T-helper 1 cell treated with Interleukin-12 subunit alpha and Interleukin-12 subunit beta and Interleukin-4 antibody, amounts not matched to agents 30 ng/mL and 1 ng/mL, for 36 hours (primary cell): ENCODE measurements around the gene HOXD12. TPM values are rescaled to one million over a fixed set of nuclear protein-coding genes. Genes with fewer than 3 reads are reported as not detected.

Source experiments
- intact Hi-C: fragments of 100-400 bp; cut with micrococcal nuclease; formaldehyde crosslinking; loops from one replicate; pipeline ENCODE4 v1.15.1; 2024
- total RNA-seq: library from RNA; stranded (reverse); gene quantifications from 2 replicates; pipeline ENCODE4 v1.2.3, GENCODE V29; 2022

Gene HOXD12
- total RNA-seq, 1 donor from 2014 or later: not detected

GRCh38 chr2:176142281-176142680 lies 42.7 kb downstream of the HOXD12 start:
- intact Hi-C loops: no loop called here

- intact Hi-C loops: no loop called here
Observed at GRCh38 chr2:176145085-176145969, 45.7 kb downstream of the HOXD12 start.

GRCh38 chr2:176146101-176146500 lies 46.5 kb downstream of the HOXD12 start:
- intact Hi-C loops: no loop called here

- intact Hi-C loops: no loop called here
Observed at GRCh38 chr2:176146645-176147044, 47.0 kb downstream of the HOXD12 start.

DNA sequence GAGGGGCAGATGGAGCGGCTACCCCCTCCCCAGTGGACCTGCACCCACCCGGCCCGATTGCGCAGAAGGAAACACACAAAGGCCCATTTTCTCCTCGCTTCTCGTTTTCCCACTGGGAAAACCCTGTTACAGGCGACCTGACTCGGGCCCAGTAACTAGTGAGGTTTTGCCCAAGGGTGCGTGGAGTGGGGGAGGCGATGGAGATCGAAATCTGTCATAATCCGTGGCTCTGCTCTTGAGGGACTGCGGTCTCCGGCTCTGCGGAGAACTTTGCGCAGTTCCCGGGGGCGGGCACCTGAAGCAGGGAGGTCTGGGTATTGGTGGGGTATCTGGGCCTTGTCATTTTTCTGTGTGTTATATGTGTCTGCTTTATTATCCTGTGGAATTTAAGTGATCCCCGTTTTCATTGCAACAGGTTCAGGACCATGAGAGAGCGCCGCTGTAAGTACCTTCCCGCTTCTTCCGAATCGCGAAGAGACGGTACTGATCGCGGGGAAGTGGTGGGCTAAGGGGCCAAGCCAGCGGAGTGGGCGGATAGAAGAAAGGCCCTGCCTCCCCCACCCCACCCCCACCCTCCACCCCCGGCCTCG lies 47.7 kb downstream of the HOXD12 start:
- intact Hi-C loops: no loop called here

DNA sequence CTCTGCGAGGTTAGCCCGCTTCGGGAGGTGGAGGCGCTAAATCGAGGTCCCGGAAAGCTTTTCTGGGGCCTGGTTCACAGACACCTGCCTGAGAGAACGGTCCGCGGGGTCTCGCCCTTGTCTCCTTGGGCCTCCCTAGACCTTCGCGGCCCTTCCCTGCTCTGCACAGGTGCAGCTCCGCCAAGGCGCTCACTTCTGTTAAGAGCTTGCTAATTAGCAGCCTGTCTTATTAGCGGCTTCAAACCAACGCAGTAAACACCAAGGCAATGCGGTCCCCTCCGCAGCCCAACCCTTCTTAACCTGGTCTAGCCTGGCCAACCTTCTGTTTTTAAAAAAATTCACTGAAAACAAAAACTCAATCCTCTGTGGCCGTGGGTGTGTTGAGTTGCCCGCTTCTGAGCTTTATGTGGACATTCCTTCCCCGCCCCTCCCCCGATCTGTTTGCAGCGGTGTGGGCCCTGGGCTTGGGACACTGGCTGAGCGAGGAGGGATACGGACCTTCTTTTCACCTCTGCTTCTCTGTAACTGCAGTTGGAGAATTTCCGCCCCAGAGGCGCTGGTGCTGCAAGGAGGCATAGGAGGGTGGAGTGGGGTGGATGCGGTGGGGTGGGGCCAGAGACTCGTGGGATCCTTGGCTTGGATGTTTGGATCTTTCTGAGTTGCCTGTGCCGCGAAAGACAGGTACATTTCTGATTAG lies 48.4 kb downstream of the HOXD12 start:
- intact Hi-C loops: no loop called here

GRCh38 chr2:176148751-176149421 lies 49.3 kb downstream of the HOXD12 start:
- intact Hi-C loops: no loop called here

DNA sequence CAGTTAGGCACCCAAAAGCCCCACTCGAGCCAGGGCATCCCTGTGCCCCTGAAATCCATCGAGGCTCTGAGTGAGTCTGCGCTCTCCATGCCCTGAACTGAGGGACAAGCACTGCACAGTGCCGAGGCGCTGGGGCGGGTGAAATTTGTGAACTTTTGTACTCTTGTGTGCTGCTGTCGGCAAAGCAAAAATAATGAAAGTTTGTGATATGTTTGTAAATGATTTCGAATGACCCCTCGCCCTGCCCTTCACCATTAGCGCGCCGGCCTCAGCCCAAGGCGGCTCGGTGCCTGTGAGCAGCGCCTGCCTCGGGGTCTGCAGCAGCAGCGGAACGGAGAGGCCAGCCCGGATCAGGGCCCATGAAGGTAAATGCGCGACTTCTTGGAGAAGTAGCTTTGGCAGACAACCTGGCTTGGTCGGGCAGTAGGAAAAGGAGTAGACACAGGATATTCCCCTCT lies 49.9 kb downstream of the HOXD12 start:
- intact Hi-C loops: no loop called here

DNA sequence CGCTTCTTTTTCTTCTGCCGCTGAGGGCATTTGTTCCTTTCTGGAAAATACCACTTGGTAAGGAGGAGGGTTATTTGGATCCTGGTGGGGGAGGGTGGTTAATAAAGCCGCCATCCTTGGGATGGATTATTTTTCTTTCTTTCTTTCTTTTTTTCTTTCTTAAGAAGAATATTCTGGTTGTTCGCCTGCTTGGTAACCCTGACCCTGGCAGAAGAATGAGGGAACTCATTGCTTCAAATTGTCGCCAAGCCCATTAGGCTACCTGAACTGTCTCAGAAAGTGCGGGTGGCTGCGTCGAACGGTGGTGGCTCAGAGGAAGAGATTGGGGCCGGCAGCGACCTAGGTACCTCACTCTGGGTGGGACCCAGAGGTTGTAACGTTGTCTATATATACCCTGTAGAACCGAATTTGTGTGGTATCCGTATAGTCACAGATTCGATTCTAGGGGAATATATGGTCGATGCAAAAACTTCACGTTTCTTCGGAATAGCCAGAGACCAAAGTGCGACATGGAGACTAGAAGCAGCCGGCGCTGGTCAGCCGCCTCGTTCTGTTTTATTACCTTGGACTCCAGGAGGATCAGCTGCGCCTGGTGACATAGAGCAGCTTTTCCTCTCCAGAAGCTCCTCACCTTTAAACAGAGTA lies 50.5 kb downstream of the HOXD12 start:
- intact Hi-C loops: loop anchor here (10.0 kb wide), 1 partner anchor 1815 kb away; the partner anchor contains the start of gene SP9

DNA sequence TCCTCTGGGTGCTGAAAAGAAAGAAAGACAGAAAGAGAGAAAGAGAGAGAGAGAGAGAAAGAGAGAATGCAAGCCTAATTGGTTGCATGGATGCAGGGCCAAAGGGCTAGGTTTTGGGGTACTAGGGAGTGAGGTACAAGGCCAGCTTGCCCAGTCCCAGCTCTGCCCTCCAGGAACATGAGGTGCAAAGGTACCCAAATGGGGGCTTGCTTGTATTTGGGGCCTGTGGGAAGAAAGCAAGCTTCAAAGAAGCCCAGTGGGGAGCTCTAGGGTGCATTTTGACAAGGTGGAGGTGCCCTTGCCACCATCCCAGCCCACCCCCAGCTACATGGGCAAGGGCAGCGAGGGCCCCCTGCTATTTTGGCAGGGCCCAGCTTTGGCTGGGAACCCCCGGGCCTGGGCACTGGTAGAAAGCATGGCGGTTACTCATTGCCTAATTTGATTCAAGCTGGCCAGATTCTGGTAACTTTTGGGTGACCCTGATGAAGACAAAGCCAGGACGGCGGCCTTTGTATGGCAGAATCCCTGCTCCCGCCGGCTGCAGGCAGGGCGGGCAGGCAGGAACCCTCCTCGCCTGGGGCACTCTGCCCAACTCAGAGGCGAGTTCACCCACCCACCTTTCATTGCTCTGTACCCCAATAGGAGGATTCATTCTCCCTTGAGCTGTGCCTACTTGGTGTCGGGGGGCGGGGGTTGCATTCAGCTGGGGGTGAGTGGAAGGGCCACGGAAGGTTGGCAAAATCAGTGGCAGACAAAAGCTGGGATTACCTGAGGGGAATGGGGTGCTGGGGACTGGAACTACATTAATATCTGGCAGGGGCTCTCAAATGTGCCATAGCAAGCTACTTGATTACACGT lies 51.2 kb downstream of the HOXD12 start:
- intact Hi-C loops: loop anchor here (10.0 kb wide), 1 partner anchor 1816 kb away; the partner anchor contains the start of gene SP9

GRCh38 chr2:176151442-176152287 lies 52.1 kb downstream of the HOXD12 start, which contains the start of gene HOXD4:
Gene HOXD4 (plus strand): TSS chr2:176151550. CDS start chr2:176151634, 84 bp downstream.
- intact Hi-C loops: loop anchor here (10.0 kb wide), 1 partner anchor 1817 kb away; the partner anchor contains the start of gene SP9

Other genes with a start within 250 kb of the HOXD12 start
- gene LNPK, start 97.5 kb upstream of the HOXD12 start, total RNA-seq: 34.9 and 35.6 TPM in 2 replicates
- gene EVX2, start 15.8 kb upstream of the HOXD12 start, total RNA-seq: not detected in 2 replicates
- gene HOXD13, start 7.1 kb upstream of the HOXD12 start, total RNA-seq: not detected in 2 replicates
- not detected in 2 replicates for gene HOXD11, start 7.5 kb downstream of the HOXD12 start, total RNA-seq
- not detected in 2 replicates for gene HOXD10, start 17.0 kb downstream of the HOXD12 start, total RNA-seq
- gene HOXD9, start 22.9 kb downstream of the HOXD12 start, total RNA-seq: not detected in 2 replicates
- not detected in 2 replicates for gene HOXD8, start 29.9 kb downstream of the HOXD12 start, total RNA-seq
- gene HOXD4, start 51.8 kb downstream of the HOXD12 start, total RNA-seq: not detected in 2 replicates
- not detected in 2 replicates for gene HOXD3, start 57.5 kb downstream of the HOXD12 start, total RNA-seq
- gene HOXD1, start 88.9 kb downstream of the HOXD12 start, total RNA-seq: not detected in 2 replicates
- 12.8 and 14.6 TPM in 2 replicates for gene MTX2, start 169.6 kb downstream of the HOXD12 start, total RNA-seq